ENCODE measurements around the gene METTL14.
"Not testable (repeated sequence)": the region's sequence is repeated elsewhere in the genome, so short reads cannot be mapped to it uniquely, and the experiment has no call there.

DNA sequence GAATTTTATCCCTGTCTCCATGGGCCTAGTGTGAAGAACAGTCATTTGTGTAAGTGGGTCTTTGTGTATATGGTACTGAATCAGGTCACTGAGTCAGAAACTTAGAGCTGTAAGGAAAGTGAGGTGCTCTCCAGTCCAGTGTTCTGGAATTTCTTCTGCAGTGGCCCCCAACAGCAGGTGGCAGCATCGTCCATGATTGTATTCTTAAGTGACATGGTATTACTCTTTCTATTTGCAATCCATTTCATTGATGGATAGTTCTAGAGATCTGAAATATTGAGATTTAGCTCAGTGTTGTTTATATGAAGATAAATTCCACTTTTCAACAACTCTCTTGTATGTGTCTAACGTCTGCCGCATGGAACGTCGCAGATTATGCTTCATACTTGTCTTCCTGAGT, 20.5 kb upstream of the METTL14 start:
- TF ChIP-seq EZH2 (IDR thresholded peaks at IDR 0.05; ENCODE audit: low read length, unreplicated experiment); EZH2phosphoT487 (IDR thresholded peaks at IDR 0.05; ENCODE audit: borderline replicate concordance, low read length): not testable (repeated sequence)
